ENCODE results near the gene ADGRA3. TPM values are rescaled to one million over a fixed set of nuclear protein-coding genes. Genes with fewer than 3 reads are reported as not detected.

The ADGRA3 gene
- total RNA-seq, 3 donors from 2014 or later, result 34.6 to 74.8 (median 45.9) TPM

- intact Hi-C loops (cut with DNase I; ENCODE audit: low total_unique reads), result no loop called here
- Histone ChIP-seq H3K9me3 (no peaks in the 10 kb centered on the region), H3K4me3 (no peak overlapping the region), H3K36me3 (no peaks in the 10 kb centered on the region), H3K4me1 (no peaks in the 10 kb centered on the region), H3K27me3 (no peaks in the 10 kb centered on the region), H3K27ac (no peak overlapping the region)
- TF ChIP-seq POLR2A (IDR thresholded peaks at IDR 0.05), result no peak
- no peak for TF ChIP-seq CTCF (IDR thresholded peaks at IDR 0.05)
- no peak for TF ChIP-seq POLR2AphosphoS5 (IDR thresholded peaks at IDR 0.05)
- DNase-seq (ENCODE audit: low spot score in 2 of 2), result no peak
Measured at GRCh38 chr4:22485737-22486136, 30.1 kb downstream of the ADGRA3 start.

GRCh38 chr4:22483551-22483981, 32.3 kb downstream of the ADGRA3 start:
- TF ChIP-seq POLR2A (IDR thresholded peaks at IDR 0.05) (no peak), CTCF (IDR thresholded peaks at IDR 0.05) (no peak), POLR2AphosphoS5 (IDR thresholded peaks at IDR 0.05) (no peak)
- H3K27me3 ChIP-seq, result no peaks in the 10 kb centered on the region
- H3K9me3 ChIP-seq, result no peaks in the 10 kb centered on the region
- no peak overlapping the region for H3K4me3 ChIP-seq
- no peaks in the 10 kb centered on the region for H3K36me3 ChIP-seq
- no peak for DNase-seq (ENCODE audit: low spot score in 2 of 2)
- intact Hi-C loops (cut with DNase I; ENCODE audit: low total_unique reads), result no loop called here
- H3K27ac ChIP-seq, result no peak overlapping the region
- H3K4me1 ChIP-seq, result no peaks in the 10 kb centered on the region

GRCh38 chr4:22482250-22483127, 33.4 kb downstream of the ADGRA3 start:
- Histone ChIP-seq H3K27me3 (no peaks in the 10 kb centered on the region), H3K4me3 (no peak overlapping the region), H3K9me3 (no peaks in the 10 kb centered on the region), H3K27ac (no peak overlapping the region), H3K4me1 (no peaks in the 10 kb centered on the region), H3K36me3 (no peaks in the 10 kb centered on the region)
- intact Hi-C loops (cut with DNase I; ENCODE audit: low total_unique reads), result no loop called here
- no peak for DNase-seq (ENCODE audit: low spot score in 2 of 2)
- TF ChIP-seq CTCF (IDR thresholded peaks at IDR 0.05) (no peak), POLR2A (IDR thresholded peaks at IDR 0.05) (no peak), POLR2AphosphoS5 (IDR thresholded peaks at IDR 0.05) (no peak)

GRCh38 chr4:22480675-22481327, 35.1 kb downstream of the ADGRA3 start:
- Histone ChIP-seq H3K9me3 (no peaks in the 10 kb centered on the region), H3K4me3 (no peak overlapping the region), H3K27ac (no peak overlapping the region), H3K27me3 (no peaks in the 10 kb centered on the region), H3K4me1 (no peaks in the 10 kb centered on the region), H3K36me3 (no peaks in the 10 kb centered on the region)
- TF ChIP-seq POLR2AphosphoS5 (IDR thresholded peaks at IDR 0.05) (no peak), POLR2A (IDR thresholded peaks at IDR 0.05) (no peak), CTCF (IDR thresholded peaks at IDR 0.05) (no peak)
- DNase-seq (ENCODE audit: low spot score in 2 of 2), result no peak
- intact Hi-C loops (cut with DNase I; ENCODE audit: low total_unique reads), result no loop called here

GRCh38 chr4:22478426-22478825, 37.4 kb downstream of the ADGRA3 start:
- Histone ChIP-seq H3K27ac (no peak overlapping the region), H3K9me3 (no peaks in the 10 kb centered on the region), H3K4me3 (no peak overlapping the region), H3K4me1 (no peaks in the 10 kb centered on the region), H3K36me3 (no peaks in the 10 kb centered on the region), H3K27me3 (no peaks in the 10 kb centered on the region)
- intact Hi-C loops (cut with DNase I; ENCODE audit: low total_unique reads), result no loop called here
- TF ChIP-seq POLR2AphosphoS5 (IDR thresholded peaks at IDR 0.05), result no peak
- no peak for TF ChIP-seq POLR2A (IDR thresholded peaks at IDR 0.05)
- no peak for TF ChIP-seq CTCF (IDR thresholded peaks at IDR 0.05)
- DNase-seq (ENCODE audit: low spot score in 2 of 2), result no peak
